Stimulated activated naive CD8-positive, alpha-beta T cell treated with anti-CD3 and anti-CD28 coated beads, Interleukin-15, amount 100 ng/mL, for 72 hours (primary cell): ENCODE data around the gene S100A6.
"Not testable (repeated sequence)": the region's sequence is repeated elsewhere in the genome, so short reads cannot be mapped to it uniquely, and the experiment has no call there.

Source experiments
- ATAC-seq: fragments of 150-1000 bp; cut with Tn5 transposase; 2 replicates; pipeline ENCODE4 v1.10.0; 2021; ENCODE audit warnings: mild to moderate bottlenecking, moderate library complexity
- DNase-seq, 2 donors: peaks; one replicate each; pipeline ENCODE4 v3.0.0; 2021 to 2022
- H3K27ac Mint-ChIP-seq, 2 donors: one replicate each; pipeline ENCODE4 v1.8.0; 2022; ENCODE audit warnings: mild to moderate bottlenecking in 2 of 2, mixed read lengths in 2 of 2, moderate library complexity in 2 of 2
- H3K27me3 Mint-ChIP-seq: one replicate; pipeline ENCODE4 v1.8.0; 2022; ENCODE audit warnings: mixed read lengths
- H3K4me1 Mint-ChIP-seq: one replicate; pipeline ENCODE4 v1.8.0; 2022; ENCODE audit warnings: mild to moderate bottlenecking, mixed read lengths
- H3K4me3 Mint-ChIP-seq, 2 donors: one replicate each; pipeline ENCODE4 v1.8.0; 2022; ENCODE audit warnings: mild to moderate bottlenecking in 2 of 2, mixed read lengths in 2 of 2, moderate library complexity in 1 of 2
- H3K9me3 Mint-ChIP-seq, 2 donors: one replicate each; pipeline ENCODE4 v1.8.0; 2022; ENCODE audit warnings: mixed read lengths in 2 of 2

S100A6 gene

GRCh38 chr1:153568367-153569099, 32.7 kb upstream of the S100A6 start:
- peak overlapping the region; percentile 61 to 78 for H3K27ac Mint-ChIP-seq
- peaks cover 68% of the 10 kb centered on the region for H3K4me1 Mint-ChIP-seq
- H3K9me3 Mint-ChIP-seq, result no peaks in the 10 kb centered on the region
- peak; percentile 76 to 84 for DNase-seq
- peak overlapping the region; percentile 74 to 76 for H3K4me3 Mint-ChIP-seq
- ATAC-seq, result peak; percentile 27
- H3K27me3 Mint-ChIP-seq, result no peaks in the 10 kb centered on the region

GRCh38 chr1:153567621-153568366, 32.0 kb upstream of the S100A6 start:
- peak overlapping the region; percentile 67 to 79 for H3K27ac Mint-ChIP-seq
- H3K9me3 Mint-ChIP-seq, result no peaks in the 10 kb centered on the region
- ATAC-seq (peak; percentile 58), DNase-seq (peak; percentile 36 to 67)
- peak overlapping the region; percentile 35 to 53 for H3K4me3 Mint-ChIP-seq
- H3K27me3 Mint-ChIP-seq, result no peaks in the 10 kb centered on the region
- peaks cover 61% of the 10 kb centered on the region for H3K4me1 Mint-ChIP-seq

DNA sequence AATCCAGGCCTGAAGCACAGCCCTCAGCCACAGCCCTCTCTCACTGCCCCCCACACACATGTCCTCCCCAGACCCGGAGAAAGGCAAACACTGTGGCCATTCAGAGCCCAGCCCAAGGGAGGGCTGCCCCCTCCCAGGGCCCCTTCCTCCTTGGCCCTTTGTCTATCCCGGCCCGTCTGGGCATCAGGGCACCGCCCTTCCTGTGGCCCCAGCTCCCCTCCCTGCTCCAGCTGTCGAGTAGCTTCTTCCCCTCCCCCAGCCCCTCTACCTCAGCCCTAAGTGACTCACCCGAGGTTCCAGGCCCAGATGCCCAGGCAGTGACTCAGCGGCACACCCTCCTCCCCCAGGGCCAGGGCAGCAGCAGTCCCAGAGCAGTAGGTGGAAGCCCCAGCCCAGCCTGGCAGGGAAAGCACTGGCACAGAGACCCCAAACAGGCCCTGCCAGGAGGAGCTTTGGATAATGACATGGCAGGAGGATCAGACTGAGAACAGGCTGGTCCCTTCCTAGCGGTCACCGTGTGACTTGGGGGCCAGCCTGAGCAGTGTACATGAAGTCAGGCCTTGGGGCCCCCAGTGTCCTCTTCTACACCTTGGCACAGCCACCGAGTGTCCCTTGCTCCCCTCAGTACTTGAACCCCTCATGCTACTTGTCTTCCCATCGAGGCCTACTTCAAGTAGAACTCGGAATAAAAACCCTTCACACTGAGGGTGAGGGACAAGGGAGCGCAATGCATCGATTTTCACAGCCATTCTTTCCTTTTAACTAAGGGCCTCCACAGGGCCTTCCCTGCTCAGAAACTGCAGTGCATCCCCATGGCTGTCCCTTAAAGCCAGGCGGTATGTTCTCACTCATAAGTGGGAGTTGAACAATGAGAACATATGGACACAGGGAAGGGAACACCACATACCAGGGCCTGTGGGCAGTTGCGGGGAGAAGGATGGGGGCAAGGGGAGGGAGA, 30.9 kb upstream of the S100A6 start:
- Mint-ChIP-seq H3K4me3 (peak overlapping the region; percentile 36 to 71), H3K27ac (peak overlapping the region; percentile 89 to 96), H3K9me3 (no peaks in the 10 kb centered on the region), H3K4me1 (peaks cover 50% of the 10 kb centered on the region), H3K27me3 (no peaks in the 10 kb centered on the region)
- DNase-seq, result peak; percentile 77 to 86
- peak; percentile 89 for ATAC-seq

- DNase-seq (peak; percentile 28 to 52), ATAC-seq (peak; percentile 67)
- Mint-ChIP-seq H3K4me3 (peak within 1 kb of the TSS; percentile 71 to 77), H3K9me3 (no peaks in the 10 kb centered on the region), H3K4me1 (peaks cover 46% of the 10 kb centered on the region), H3K27me3 (no peaks in the 10 kb centered on the region), H3K27ac (peak within 1 kb of the TSS; percentile 98 to 99)
Observed at GRCh38 chr1:153565529-153566374, 30.0 kb upstream of the S100A6 start, which contains the start of gene S100A2. TSS of gene S100A2 (minus strand) at chr1:153565844. CDS start at chr1:153563877, 1,967 bp downstream.

DNA sequence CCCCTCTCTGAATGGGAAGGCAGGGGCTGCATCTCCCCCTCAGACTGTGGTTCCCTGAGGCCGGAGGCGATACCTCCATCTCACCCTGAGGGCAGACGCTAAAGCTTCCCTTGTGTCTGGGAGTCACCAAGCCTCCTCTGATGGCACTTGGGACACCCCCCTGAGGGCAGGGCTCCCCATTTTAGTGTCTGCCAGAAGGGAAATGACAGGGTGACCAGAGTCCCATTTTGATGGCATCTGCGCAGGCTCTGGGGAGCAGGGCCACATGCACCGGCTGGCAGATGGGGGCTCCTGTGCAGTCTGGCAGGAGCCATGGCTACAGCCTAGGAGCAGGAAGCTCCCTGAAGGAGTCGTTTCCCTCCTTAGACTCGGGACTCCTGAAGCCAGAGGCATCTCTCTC, 28.2 kb upstream of the S100A6 start:
- ATAC-seq (no peak), DNase-seq (no peak)
- Mint-ChIP-seq H3K4me1 (peaks cover 40% of the 10 kb centered on the region), H3K9me3 (no peaks in the 10 kb centered on the region), H3K27me3 (no peaks in the 10 kb centered on the region), H3K4me3 (no peak overlapping the region), H3K27ac (no peak overlapping the region)

DNA sequence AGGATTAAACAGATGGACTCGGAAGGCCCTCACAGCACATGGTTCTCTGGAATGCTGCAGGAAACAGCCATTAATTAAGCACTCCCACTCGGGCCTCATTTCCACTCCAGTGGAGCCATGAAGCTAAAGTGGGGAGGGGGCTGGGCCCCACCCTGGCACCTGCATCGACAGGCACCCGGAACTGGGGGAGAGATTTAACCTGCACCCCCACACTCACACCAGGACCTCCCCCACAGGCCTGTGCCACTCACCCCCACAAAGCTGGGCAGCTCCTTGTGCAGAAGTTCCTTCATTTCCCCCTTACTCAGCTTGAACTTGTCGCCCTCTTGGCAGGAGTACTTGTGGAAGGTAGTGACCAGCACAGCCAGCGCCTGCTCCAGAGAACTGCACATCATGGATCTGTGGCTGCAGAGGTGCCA, 27.7 kb upstream of the S100A6 start:
- H3K9me3 Mint-ChIP-seq, result no peaks in the 10 kb centered on the region
- H3K4me3 Mint-ChIP-seq, result no peak overlapping the region
- peak overlapping the region in 1 of 2 donors; percentile 74 for H3K27ac Mint-ChIP-seq
- DNase-seq, result no peak
- H3K4me1 Mint-ChIP-seq, result peaks cover 35% of the 10 kb centered on the region
- no peaks in the 10 kb centered on the region for H3K27me3 Mint-ChIP-seq
- no peak for ATAC-seq

GRCh38 chr1:153562021-153562420, 26.2 kb upstream of the S100A6 start:
- DNase-seq, H3K4me3 Mint-ChIP-seq, H3K27me3 Mint-ChIP-seq, ATAC-seq, H3K9me3 Mint-ChIP-seq, H3K27ac Mint-ChIP-seq: not testable (repeated sequence)
- H3K4me1 Mint-ChIP-seq, result peaks cover 21% of the 10 kb centered on the region

DNA sequence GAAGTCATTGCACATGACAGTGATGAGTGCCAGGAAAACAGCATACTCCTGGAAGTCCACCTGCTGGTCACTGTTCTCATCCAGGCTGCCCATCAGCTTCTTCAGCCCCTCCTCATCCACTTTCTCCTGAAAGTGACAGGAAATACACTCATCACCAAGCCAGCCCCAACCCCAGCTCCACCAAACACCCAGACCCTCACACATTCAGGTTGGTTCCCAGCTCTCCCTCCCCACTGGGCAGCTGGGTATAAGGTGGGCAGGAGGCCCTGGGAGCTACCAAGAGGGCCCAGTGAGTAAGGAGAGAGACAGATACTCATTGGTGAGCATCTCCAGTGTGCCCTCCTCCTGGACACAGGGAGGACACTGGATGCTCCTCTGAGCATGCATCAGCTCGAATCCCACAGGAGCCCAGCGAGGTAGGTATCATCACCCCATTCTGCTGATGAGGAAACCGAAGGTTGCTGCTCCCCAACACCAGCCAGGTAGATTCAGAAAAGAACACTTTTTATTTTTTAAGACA, 25.7 kb upstream of the S100A6 start:
- Mint-ChIP-seq H3K27ac (peak overlapping the region in 1 of 2 donors; percentile 61), H3K4me1 (peaks cover 16% of the 10 kb centered on the region), H3K4me3 (no peak overlapping the region), H3K27me3 (no peaks in the 10 kb centered on the region), H3K9me3 (no peaks in the 10 kb centered on the region)
- ATAC-seq (no peak), DNase-seq (no peak)

DNA sequence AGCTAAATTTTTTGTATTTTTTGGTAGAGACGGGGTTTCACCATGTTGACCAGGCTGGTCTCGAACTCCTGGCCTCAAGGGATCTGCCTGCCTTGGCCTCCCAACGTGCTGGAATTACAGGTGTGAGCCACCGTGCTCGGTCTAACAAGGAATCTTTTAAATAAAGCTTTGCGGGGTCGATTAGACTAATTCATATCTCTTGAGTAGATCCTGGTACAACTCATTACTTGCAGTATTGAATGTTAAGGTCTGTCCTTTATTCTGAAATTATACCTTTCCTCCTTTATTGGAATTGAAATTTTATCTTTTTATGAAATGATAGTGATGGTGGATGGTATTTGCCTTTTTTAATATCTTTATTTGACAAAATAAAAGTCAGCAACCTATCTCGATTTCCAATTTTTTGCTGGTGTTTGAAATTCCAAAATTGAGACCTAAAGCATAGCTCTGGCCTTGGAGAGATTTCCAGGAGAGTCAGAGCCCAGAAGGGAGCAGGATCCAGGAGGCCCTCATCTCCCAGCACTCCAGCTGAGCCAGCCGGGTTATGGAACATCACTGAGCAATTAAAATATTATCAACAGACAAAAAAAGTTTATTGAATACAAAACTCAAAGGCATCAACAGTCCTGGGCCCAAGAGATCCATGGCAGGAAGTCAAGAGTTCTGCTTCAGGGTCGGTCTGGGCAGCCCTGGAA, 25.1 kb upstream of the S100A6 start:
- ATAC-seq, result no peak
- H3K27ac Mint-ChIP-seq, result no peak overlapping the region

GRCh38 chr1:153560241-153560640, 24.4 kb upstream of the S100A6 start:
- Mint-ChIP-seq H3K4me1 (peaks cover 3% of the 10 kb centered on the region), H3K27ac (no peak overlapping the region)
- no peak for ATAC-seq

More for the DNA sequence above, 25.1 kb upstream of the S100A6 start:
- no peaks in the 10 kb centered on the region for H3K27me3 Mint-ChIP-seq
- no peaks in the 10 kb centered on the region for H3K9me3 Mint-ChIP-seq
- DNase-seq, result no peak
- H3K4me3 Mint-ChIP-seq, result no peak overlapping the region
- peaks cover 10% of the 10 kb centered on the region for H3K4me1 Mint-ChIP-seq

DNA sequence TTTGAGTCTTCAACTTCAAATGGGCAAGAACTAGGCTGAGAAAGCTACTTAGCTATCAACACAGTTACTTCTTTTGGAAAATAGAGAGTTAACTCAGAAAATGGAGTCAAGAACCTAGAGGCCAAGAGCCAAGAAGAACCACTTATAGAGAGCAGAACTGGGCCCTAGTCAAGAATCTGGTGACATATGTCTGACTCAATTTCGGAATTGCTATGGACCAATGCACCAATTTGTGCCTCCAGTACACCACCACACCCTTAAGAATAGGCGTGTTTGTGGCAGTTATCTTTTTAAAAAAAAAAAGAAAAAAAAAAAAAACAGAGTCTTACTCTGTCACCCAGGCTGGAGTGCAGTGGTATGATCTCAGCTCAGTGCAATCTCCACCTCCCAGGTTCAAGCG, 22.1 kb upstream of the S100A6 start:
- Mint-ChIP-seq H3K27ac (no peak overlapping the region), H3K27me3 (no peaks in the 10 kb centered on the region), H3K9me3 (no peaks in the 10 kb centered on the region), H3K4me3 (no peak overlapping the region), H3K4me1 (no peaks in the 10 kb centered on the region)
- ATAC-seq (no peak), DNase-seq (no peak)

More at GRCh38 chr1:153560241-153560640, 24.4 kb upstream of the S100A6 start:
- no peaks in the 10 kb centered on the region for H3K27me3 Mint-ChIP-seq
- DNase-seq, result no peak
- H3K4me3 Mint-ChIP-seq, result no peak overlapping the region
- no peaks in the 10 kb centered on the region for H3K9me3 Mint-ChIP-seq

GRCh38 chr1:153556348-153556747, 20.6 kb upstream of the S100A6 start:
- H3K27me3 Mint-ChIP-seq, result no peaks in the 10 kb centered on the region
- no peak overlapping the region for H3K27ac Mint-ChIP-seq
- no peak overlapping the region for H3K4me3 Mint-ChIP-seq
- ATAC-seq (no peak), DNase-seq (no peak)
- H3K4me1 Mint-ChIP-seq, result peaks cover under 1% of the 10 kb centered on the region
- H3K9me3 Mint-ChIP-seq, result no peaks in the 10 kb centered on the region

GRCh38 chr1:153553830-153554541, 18.2 kb upstream of the S100A6 start:
- no peaks in the 10 kb centered on the region for H3K9me3 Mint-ChIP-seq
- H3K27me3 Mint-ChIP-seq, result no peaks in the 10 kb centered on the region
- peak overlapping the region in 1 of 2 donors; percentile 19 for H3K27ac Mint-ChIP-seq
- no peak for ATAC-seq
- H3K4me3 Mint-ChIP-seq, result no peak overlapping the region
- DNase-seq, result no peak
- H3K4me1 Mint-ChIP-seq, result peaks cover 18% of the 10 kb centered on the region
